NCI-H2196 (cell line): ENCODE measurements around the gene NLRP6.

ENCODE experiments used
- DNase-seq: peaks from one replicate; lab custom pipeline; 2025; ENCODE audit not compliant: unreplicated experiment; lab: John Stamatoyannopoulos, UW

The NLRP6 gene

GRCh38 chr11:292211-293121 lies 14.3 kb downstream of the NLRP6 start:
- no peak for DNase-seq

GRCh38 chr11:293271-293851 lies 15.2 kb downstream of the NLRP6 start:
- DNase-seq = no peak

GRCh38 chr11:293852-294661 lies 15.8 kb downstream of the NLRP6 start:
- no peak for DNase-seq

GRCh38 chr11:294780-295179 lies 16.6 kb downstream of the NLRP6 start:
- no peak for DNase-seq

- no peak for DNase-seq
Measured at GRCh38 chr11:295351-296170, 17.4 kb downstream of the NLRP6 start.

- DNase-seq = no peak
Measured at GRCh38 chr11:296171-297050, 18.2 kb downstream of the NLRP6 start.

- DNase-seq = no peak
Measured at GRCh38 chr11:297051-297585, 18.9 kb downstream of the NLRP6 start.

- DNase-seq = no peak
Measured at GRCh38 chr11:297586-298405, 19.6 kb downstream of the NLRP6 start.

GRCh38 chr11:298406-299065 lies 20.3 kb downstream of the NLRP6 start:
- DNase-seq = no peak

GRCh38 chr11:299081-299891 lies 21.1 kb downstream of the NLRP6 start, which contains the start of gene IFITM5:
Gene IFITM5, minus strand, starts transcription at chr11:299526. Its CDS starts 36 bp downstream, at chr11:299490.
- no peak for DNase-seq

- no peak for DNase-seq
Measured at GRCh38 chr11:299951-300735, 21.9 kb downstream of the NLRP6 start.

GRCh38 chr11:303363-303762 lies 25.2 kb downstream of the NLRP6 start:
- DNase-seq = no peak

GRCh38 chr11:304061-304506 lies 25.9 kb downstream of the NLRP6 start:
- DNase-seq = no peak

GRCh38 chr11:304915-305843 lies 27.0 kb downstream of the NLRP6 start:
- peak; percentile 62 for DNase-seq

- DNase-seq = no peak
Measured at GRCh38 chr11:305844-306211, 27.6 kb downstream of the NLRP6 start.
